HEK293T (cell line): ENCODE data around the gene MAGEA4.

Experiments
- ARNT ChIP-seq: fragments of 450-650 bp; IDR thresholded peaks from 2 replicates; pipeline ENCODE4 v1.6.1; 2017; ENCODE audit warnings: mild to moderate bottlenecking
- CTBP1 ChIP-seq: fragments of 450-650 bp; IDR thresholded peaks from 2 replicates; pipeline ENCODE4 v1.6.1; 2016; ENCODE audit warnings: borderline replicate concordance
- FOXM1 ChIP-seq: fragments of 450-650 bp; IDR thresholded peaks from 2 replicates; pipeline ENCODE4 v1.6.1; 2017; ENCODE audit warnings: mild to moderate bottlenecking, borderline replicate concordance
- NFRKB ChIP-seq: fragments of 450-650 bp; IDR thresholded peaks from 2 replicates; pipeline ENCODE4 v1.6.1; 2016; ENCODE audit warnings: mild to moderate bottlenecking, moderate library complexity
- PKNOX1 ChIP-seq: fragments of 450-650 bp; IDR thresholded peaks from 2 replicates; pipeline ENCODE4 v1.6.1; 2016
- SP1 ChIP-seq: fragments of 450-650 bp; IDR thresholded peaks from 2 replicates; pipeline ENCODE4 v1.6.1; 2017
- SUZ12 ChIP-seq: fragments of 450-650 bp; IDR thresholded peaks from 2 replicates; pipeline ENCODE4 v1.6.1; 2016; ENCODE audit warnings: mild to moderate bottlenecking
- TARDBP ChIP-seq: fragments of 450-650 bp; IDR thresholded peaks from 2 replicates; pipeline ENCODE4 v1.6.1; 2016
- ZNF384 ChIP-seq: fragments of 450-650 bp; IDR thresholded peaks from 2 replicates; pipeline ENCODE4 v1.6.1; 2016

- TF ChIP-seq ZNF384 (no peak), CTBP1 (no peak), PKNOX1 (no peak), SUZ12 (no peak), NFRKB (no peak), SP1 (no peak), ARNT (no peak), TARDBP (no peak), FOXM1 (no peak)
Measured at GRCh38 chrX:151896734-151897474, 15.8 kb upstream of the MAGEA4 start.
